K562 (cell line): ENCODE data around the gene IL18RAP. TPM values are rescaled to one million over a fixed set of nuclear protein-coding genes. Genes with fewer than 3 reads are reported as not detected.

ENCODE experiments used
- ATAC-seq: fragments of 200-7000 bp; cut with Tn5 transposase; 3 replicates; pipeline ENCODE4 v1.9.1; 2020; ENCODE audit warnings: moderate library complexity
- BruUV-seq: library from RNA; stranded (reverse); fragments of 400-500 nt; replicated peaks from 2 replicates; lab custom pipeline; 2021; lab: Mats Ljungman, UMichigan
- CTCF ChIA-PET: fragments of 300-600 bp; formaldehyde crosslinking; extraction: SDS; loops from one replicate; lab custom pipeline; 2021; ENCODE audit warnings: low intra/inter-chr PET ratio; lab: Yijun Ruan, JAX
- POLR2A ChIA-PET: fragments of 300-600, 350-650 bp; sonication (Branson Sonifier 250); formaldehyde crosslinking; extraction: SDS; loops from one replicate; lab custom pipeline; 2021; ENCODE audit warnings: antibody characterized with exemption, inconsistent platforms; lab: Yijun Ruan, JAX
- DNase-seq, 4 experiments: peaks; one replicate each; pipeline versions ENCODE4 v3.0.0 to v3.0.0-alpha.2; 2011 to 2018; ENCODE audit warnings: low spot score in 3 of 4, mixed read lengths in 3 of 4; ENCODE audit errors: extremely low read depth in 1 of 4
- FAIRE-seq: peaks from 2 replicates; lab custom pipeline; 2011; peaks lifted over from hg19 to GRCh38; lab: Jason Lieb, UNC
- H2AFZ ChIP-seq: 2 replicates; pipeline ENCODE4 v1.6.0; 2011; ENCODE audit warnings: low read depth, low read length, control low read depth, inconsistent platforms
- H3K27ac ChIP-seq: fragments of 200-600 bp; 3 replicates; pipeline ENCODE4 v1.8.0; 2011; ENCODE audit warnings: low read depth, mild to moderate bottlenecking, control low read depth, inconsistent platforms, low read length, moderate library complexity, mixed read lengths; ENCODE audit errors: extremely low read depth
- H3K27me3 ChIP-seq, 2 experiments: fragments of 300-600 bp in 1 of 2; 2 replicates in 1 of 2; 3 replicates in 1 of 2; pipeline versions ENCODE4 v1.6.0 to v1.8.0; 2011; ENCODE audit warnings: inconsistent platforms in 2 of 2, low read length in 2 of 2, mild to moderate bottlenecking in 1 of 2, mixed read lengths in 1 of 2, moderate library complexity in 1 of 2; ENCODE audit not compliant: control insufficient read depth in 2 of 2, insufficient read depth in 2 of 2
- H3K36me3 ChIP-seq: fragments of 300-600 bp; 3 replicates; pipeline ENCODE4 v1.8.0; 2011; ENCODE audit warnings: mild to moderate bottlenecking, low read length, inconsistent platforms; ENCODE audit not compliant: control insufficient read depth, insufficient read depth
- H3K4me1 ChIP-seq, 2 experiments: fragments of 200-600 bp in 1 of 2; replicated peaks in 1 of 2; 2 replicates in 1 of 2; 3 replicates in 1 of 2; pipeline versions ENCODE4 v1.5.1 to v1.8.0; 2011; ENCODE audit warnings: inconsistent platforms in 2 of 2, low read length in 2 of 2, mild to moderate bottlenecking in 1 of 2, mixed read lengths in 1 of 2, moderate library complexity in 1 of 2; ENCODE audit not compliant: control insufficient read depth in 2 of 2, insufficient read depth in 2 of 2
- H3K4me2 ChIP-seq: 2 replicates; pipeline ENCODE4 v1.6.1; 2011; ENCODE audit warnings: low read length, control low read depth, inconsistent platforms, mixed read lengths; ENCODE audit not compliant: insufficient read depth
- H3K4me3 ChIP-seq: fragments of 200-600 bp; sonication (generic), shearing (Covaris generic); 2 replicates; pipeline ENCODE4 v1.5.1; 2016; ENCODE audit warnings: control low read depth, inconsistent platforms
- H3K79me2 ChIP-seq: fragments of 200-600 bp; 3 replicates; pipeline ENCODE4 v1.8.0; 2011; ENCODE audit warnings: low read length, inconsistent platforms; ENCODE audit not compliant: control insufficient read depth, insufficient read depth
- H3K9ac ChIP-seq, 2 experiments: 2 replicates each; pipeline versions ENCODE4 v1.6.0 to v1.6.1; 2011; ENCODE audit warnings: low read depth in 2 of 2, low read length in 2 of 2, control low read depth in 1 of 2, inconsistent platforms in 1 of 2, mild to moderate bottlenecking in 1 of 2, mixed read lengths in 1 of 2; ENCODE audit not compliant: insufficient read depth in 1 of 2
- H3K9me1 ChIP-seq: one replicate; pipeline ENCODE4 v1.6.0; 2011; ENCODE audit warnings: inconsistent platforms, mild to moderate bottlenecking, low read length, moderate library complexity; ENCODE audit not compliant: control insufficient read depth, insufficient read depth
- H3K9me3 ChIP-seq: replicated peaks from 2 replicates; pipeline ENCODE4 v1.5.1; 2011; ENCODE audit warnings: low read depth, low read length, inconsistent platforms; ENCODE audit not compliant: control insufficient read depth, insufficient read depth
- H4K20me1 ChIP-seq: replicated peaks from 2 replicates; pipeline ENCODE4 v1.6.1; 2011; ENCODE audit warnings: low read length, inconsistent platforms, mixed read lengths; ENCODE audit not compliant: control insufficient read depth, insufficient read depth
- CTCFL ChIP-seq: IDR thresholded peaks from 2 replicates; pipeline ENCODE4 v1.6.1; 2011; ENCODE audit warnings: borderline replicate concordance, low read depth, mild to moderate bottlenecking, moderate library complexity, low read length; ENCODE audit not compliant: insufficient read depth, poor library complexity, severe bottlenecking
- FOXJ3 ChIP-seq: sonication (generic); formaldehyde crosslinking; IDR thresholded peaks from 2 replicates; pipeline ENCODE4 v1.4.0; 2020; ENCODE audit warnings: mild to moderate bottlenecking, missing genetic modification reagents
- KLF13 ChIP-seq: fragments of 450-650 bp; IDR thresholded peaks from 2 replicates; pipeline ENCODE4 v1.6.1; 2016; ENCODE audit warnings: missing genetic modification characterization, low read depth, mild to moderate bottlenecking, missing compliant biosample characterization, moderate library complexity, borderline replicate concordance
- MAFK ChIP-seq: IDR thresholded peaks from 2 replicates; pipeline ENCODE4 v1.6.1; 2011; ENCODE audit warnings: low read length, improper control_type of control experiment
- NR1H2 ChIP-seq: sonication (generic); formaldehyde crosslinking; IDR thresholded peaks from 2 replicates; pipeline ENCODE4 v1.4.0; 2020; ENCODE audit warnings: mild to moderate bottlenecking, missing genetic modification reagents
- NR3C1 ChIP-seq: sonication (generic); formaldehyde crosslinking; IDR thresholded peaks from 2 replicates; pipeline ENCODE4 v1.8.1; 2022; ENCODE audit warnings: missing genetic modification reagents
- PBX2 ChIP-seq, 2 experiments: IDR thresholded peaks in 1 of 2; conservative IDR thresholded peaks in 1 of 2; 2 replicates each; pipeline ENCODE4 v1.6.1; 2016; ENCODE audit warnings: low read depth in 2 of 2, mild to moderate bottlenecking in 1 of 2, missing compliant biosample characterization in 1 of 2, missing genetic modification characterization in 1 of 2, moderate library complexity in 1 of 2
- ZBTB9 ChIP-seq: fragments of 450-650 bp; formaldehyde crosslinking; IDR thresholded peaks from 2 replicates; pipeline ENCODE4 v1.4.0; 2020; ENCODE audit warnings: mild to moderate bottlenecking, moderate library complexity
- ZNF277 ChIP-seq: fragments of 250-450 bp; sonication (Bioruptor Pico); IDR thresholded peaks from 2 replicates; pipeline ENCODE4 v1.8.0; 2022; ENCODE audit warnings: inconsistent platforms, mild to moderate bottlenecking, moderate library complexity, borderline replicate concordance
- ZNF384 ChIP-seq: IDR thresholded peaks from 2 replicates; pipeline ENCODE4 v1.6.1; 2012; ENCODE audit warnings: low read depth, low read length, improper control_type of control experiment
- WGBS: fragments of 100-300 bp; shearing (Covaris generic); methylation state at CpG from one replicate; pipeline ENCODE4 v1.1.6; 2016; ENCODE audit warnings: low coverage, mixed read lengths; ENCODE audit not compliant: insufficient coverage; ENCODE audit errors: missing lambda C conversion rate; 5-methylcytosine and 5-hydroxymethylcytosine counted together
- in situ Hi-C: fragments of 300-500 bp; cut with MboI; formaldehyde crosslinking; loops from 4 replicates; pipeline ENCODE4 v1.15.0; 2018; ENCODE audit warnings: inconsistent platforms, mixed read lengths
- intact Hi-C: fragments of 100-400 bp; cut with micrococcal nuclease; formaldehyde crosslinking; loops from 2 replicates; pipeline ENCODE4 v1.14.2; 2022
- polyA plus RNA-seq, 8 experiments: library from polyadenylated mRNA; depleted of rRNA in 4 of 8; stranded (reverse) in 5 of 8; unstranded in 3 of 8; fragments of >200 nt; fragmentation: Nextera tagmentation in 2 of 8; fragmentation: Illumina TruSeq in 1 of 8; extraction: Ambion mirVana in 2 of 8; extraction: Trizol in 1 of 8; gene quantifications; 2 replicates each; pipeline versions ENCODE4 v1.2.1 to v1.2.3, GENCODE V29; 2011 to 2014; ENCODE audit warnings: inconsistent platforms in 1 of 8, missing spikeins in 1 of 8
- total RNA-seq, 7 experiments: library from RNA; depleted of rRNA in 6 of 7; stranded (reverse); fragments of >200 nt in 6 of 7; fragmentation: Illumina TruSeq in 2 of 7; extraction: Trizol in 2 of 7; gene quantifications; 2 replicates each; pipeline versions ENCODE4 v1.2.1 to v1.2.3, GENCODE V29; 2011 to 2021; ENCODE audit warnings: low replicate concordance in 1 of 7
- TF ChIP-seq, protein P1 (sequence below), 2 experiments: fragments of 450-650 bp in 1 of 2; sonication (generic) in 1 of 2; formaldehyde crosslinking in 1 of 2; IDR thresholded peaks in 1 of 2; conservative IDR thresholded peaks in 1 of 2; 2 replicates each; pipeline versions ENCODE4 v1.6.1 to v1.8.1; 2016 to 2023; ENCODE audit warnings: mild to moderate bottlenecking in 2 of 2, moderate library complexity in 2 of 2, inconsistent platforms in 1 of 2, missing genetic modification reagents in 1 of 2

The IL18RAP gene
- total and polyA plus RNA-seq, 9 of the 15 experiments (the other 6 are each of a cell fraction or from before 2014, with no cell fraction given): 1.1 to 20.5 (median 5.8) TPM

- no peak overlapping the region for H3K9ac ChIP-seq
- ChIA-PET POLR2A (no interaction called here), CTCF (no interaction called here)
- no peak overlapping the region for H3K4me3 ChIP-seq
- H3K4me1 ChIP-seq: peaks cover 4 to 7% of the 10 kb centered on the region in 2 experiments; a peak in 4 of 5 replicates
- no peak for FAIRE-seq
- no peaks in the 10 kb centered on the region for H3K9me1 ChIP-seq
- H3K79me2 ChIP-seq: no peaks in the 10 kb centered on the region
- H3K27me3 ChIP-seq: no peaks in the 10 kb centered on the region
- H3K4me2 ChIP-seq: no peak overlapping the region
- no peaks in the 10 kb centered on the region; the same call in 1 of the 2 replicates for H4K20me1 ChIP-seq
- H3K27ac ChIP-seq: no peak overlapping the region
- intact Hi-C loops: no loop called here
- in situ Hi-C loops: no loop called here
- H3K9me3 ChIP-seq: no peaks in the 10 kb centered on the region; the same call in 1 of the 2 replicates
- no TSS peak for BruUV-seq
- no peak for ATAC-seq
- WGBS: 7% methylated on average over 3 of the region's 3 CpGs
- no peaks in the 10 kb centered on the region for H3K36me3 ChIP-seq
- no peak for DNase-seq
- H2AFZ ChIP-seq: no peak overlapping the region
- TF ChIP-seq CTCFL (no peak), MAFK (no peak), ZBTB9 (CRISPR knock-in tag) (no peak), FOXJ3 (no peak), NR3C1 (CRISPR knock-in tag) (no peak), PBX2 (CRISPR knock-in tag; IDR thresholded peaks at IDR 0.05; ENCODE audit: low read depth) (no peak), PBX2 (tag; conservative IDR thresholded peaks at IDR 0.05; ENCODE audit: low read depth) (no peak), ZNF384 (no peak), ZNF277 (CRISPR knock-in tag) (no peak), NR1H2 (CRISPR knock-in tag) (no peak), KLF13 (tag) (no peak)
- TF ChIP-seq, protein P1, sequence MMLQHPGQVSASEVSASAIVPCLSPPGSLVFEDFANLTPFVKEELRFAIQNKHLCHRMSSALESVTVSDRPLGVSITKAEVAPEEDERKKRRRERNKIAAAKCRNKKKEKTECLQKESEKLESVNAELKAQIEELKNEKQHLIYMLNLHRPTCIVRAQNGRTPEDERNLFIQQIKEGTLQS (IDR thresholded peaks at IDR 0.05): no peak
- TF ChIP-seq, protein P1 (CRISPR knock-in tag; conservative IDR thresholded peaks at IDR 0.05): no peak
Measured at GRCh38 chr2:102386867-102387541, 36.0 kb upstream of the IL18RAP start.
